CD4-positive, CD25-positive, alpha-beta regulatory T cell (primary cell): ENCODE results near the gene SUDS3. TPM values are rescaled to one million over a fixed set of nuclear protein-coding genes. Genes with fewer than 3 reads are reported as not detected.
"Not testable (repeated sequence)": the region's sequence is repeated elsewhere in the genome, so short reads cannot be mapped to it uniquely, and the experiment has no call there.

Source experiments
- ATAC-seq, 2 donors: fragments of 150-1000 bp; cut with Tn5 transposase; one replicate each; pipeline ENCODE4 v1.10.0; 2021; ENCODE audit warnings: low read depth in 2 of 2, moderate number of reproducible peaks in 2 of 2, moderate library complexity in 1 of 2
- DNase-seq, 3 donors: peaks; one replicate each; pipeline versions ENCODE4 v3.0.0 to v3.0.0-alpha.2; 2012 to 2022; ENCODE audit warnings: mixed read lengths in 1 of 3
- H3K27ac ChIP-seq: one replicate; pipeline ENCODE4 v1.7.0; 2013; ENCODE audit warnings: mild to moderate bottlenecking, low read length; ENCODE audit not compliant: insufficient read depth, poor library complexity, severe bottlenecking
- H3K27me3 ChIP-seq: one replicate; pipeline ENCODE4 v1.7.0; 2013; ENCODE audit warnings: low read length; ENCODE audit not compliant: control insufficient read depth, insufficient read depth
- H3K36me3 ChIP-seq: one replicate; pipeline ENCODE4 v1.7.0; 2013; ENCODE audit warnings: mild to moderate bottlenecking, low read length, moderate library complexity; ENCODE audit not compliant: control insufficient read depth, insufficient read depth
- H3K4me1 ChIP-seq: 2 replicates; pipeline ENCODE4 v1.7.0; 2013; ENCODE audit warnings: mild to moderate bottlenecking, low read length; ENCODE audit not compliant: insufficient read depth, control insufficient read depth, poor library complexity, severe bottlenecking
- H3K4me3 ChIP-seq: one replicate; pipeline ENCODE4 v1.7.0; 2013; ENCODE audit warnings: low read depth, mild to moderate bottlenecking, low read length, moderate library complexity
- H3K9me3 ChIP-seq, 2 experiments: 1 replicate in 1 of 2; 2 replicates in 1 of 2; pipeline ENCODE4 v1.7.0; 2013; ENCODE audit warnings: low read length in 2 of 2, mild to moderate bottlenecking in 1 of 2, moderate library complexity in 1 of 2; ENCODE audit not compliant: control insufficient read depth in 2 of 2
- H3K27ac Mint-ChIP-seq, 3 donors: one replicate each; pipeline ENCODE4 v1.8.0; 2020 to 2022; ENCODE audit warnings: mild to moderate bottlenecking in 3 of 3, mixed read lengths in 3 of 3, moderate library complexity in 2 of 3
- H3K27me3 Mint-ChIP-seq: one replicate; pipeline ENCODE4 v1.8.0; 2022; ENCODE audit warnings: mild to moderate bottlenecking, mixed read lengths
- H3K36me3 Mint-ChIP-seq: one replicate; pipeline ENCODE4 v1.8.0; 2020; ENCODE audit warnings: mixed read lengths
- H3K4me1 Mint-ChIP-seq, 4 donors: one replicate each; pipeline ENCODE4 v1.8.0; 2020 to 2022; ENCODE audit warnings: mixed read lengths in 4 of 4, mild to moderate bottlenecking in 1 of 4
- H3K4me3 Mint-ChIP-seq, 4 donors: one replicate each; pipeline ENCODE4 v1.8.0; 2020 to 2022; ENCODE audit warnings: mild to moderate bottlenecking in 4 of 4, mixed read lengths in 4 of 4, moderate library complexity in 3 of 4
- H3K9me3 Mint-ChIP-seq, 7 donors: one replicate each; pipeline ENCODE4 v1.8.0; 2020 to 2022; ENCODE audit warnings: mixed read lengths in 7 of 7, mild to moderate bottlenecking in 3 of 7, moderate library complexity in 2 of 7
- polyA plus RNA-seq, 4 donors: library from polyadenylated mRNA; unstranded; fragments of 300-500 nt; fragmentation: Illumina TruSeq; gene quantifications; one replicate each; pipeline ENCODE4 v1.2.3, GENCODE V29; 2021
- total RNA-seq: library from RNA; stranded (reverse); gene quantifications from one replicate; pipeline ENCODE4 v1.2.3, GENCODE V29; 2022

SUDS3 gene
- total and polyA plus RNA-seq, 5 donors from 2014 or later = 13.0 to 29.9 (median 13.7) TPM

DNA sequence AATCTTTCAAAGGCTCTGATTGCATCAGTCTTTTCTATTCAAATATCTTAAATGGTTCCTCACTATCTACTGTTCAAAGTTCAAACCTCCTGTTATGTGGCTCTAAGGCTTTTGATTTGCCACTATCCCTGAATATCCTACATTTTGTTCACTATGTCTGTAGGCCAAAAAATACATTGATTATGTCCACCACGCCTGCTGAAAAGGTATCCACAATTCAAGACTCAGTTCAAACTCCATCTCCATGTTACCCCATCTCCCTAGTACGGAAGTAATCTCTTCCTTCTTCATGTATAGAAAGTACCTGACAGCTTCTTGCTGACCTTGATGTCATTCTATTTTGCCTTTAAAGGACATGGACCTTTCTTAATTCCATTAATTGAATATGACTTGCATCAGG lies 28.4 kb upstream of the SUDS3 start:
- Mint-ChIP-seq H3K4me1 (peaks cover 41 to 58% (median 51%) of the 10 kb centered on the region in 4 donors), H3K9me3 (no peaks in the 10 kb centered on the region), H3K36me3 (peaks cover 3% of the 10 kb centered on the region), H3K27ac (peak overlapping the region; percentile 38 to 94 (median 70)), H3K4me3 (no peak overlapping the region), H3K27me3 (no peaks in the 10 kb centered on the region)
- Histone ChIP-seq H3K4me3 (no peak overlapping the region), H3K36me3 (no peaks in the 10 kb centered on the region), H3K27me3 (no peaks in the 10 kb centered on the region), H3K9me3 (no peaks in the 10 kb centered on the region), H3K27ac (no peak overlapping the region), H3K4me1 (peaks cover 7% of the 10 kb centered on the region)
- DNase-seq (no peak), ATAC-seq (no peak)

DNA sequence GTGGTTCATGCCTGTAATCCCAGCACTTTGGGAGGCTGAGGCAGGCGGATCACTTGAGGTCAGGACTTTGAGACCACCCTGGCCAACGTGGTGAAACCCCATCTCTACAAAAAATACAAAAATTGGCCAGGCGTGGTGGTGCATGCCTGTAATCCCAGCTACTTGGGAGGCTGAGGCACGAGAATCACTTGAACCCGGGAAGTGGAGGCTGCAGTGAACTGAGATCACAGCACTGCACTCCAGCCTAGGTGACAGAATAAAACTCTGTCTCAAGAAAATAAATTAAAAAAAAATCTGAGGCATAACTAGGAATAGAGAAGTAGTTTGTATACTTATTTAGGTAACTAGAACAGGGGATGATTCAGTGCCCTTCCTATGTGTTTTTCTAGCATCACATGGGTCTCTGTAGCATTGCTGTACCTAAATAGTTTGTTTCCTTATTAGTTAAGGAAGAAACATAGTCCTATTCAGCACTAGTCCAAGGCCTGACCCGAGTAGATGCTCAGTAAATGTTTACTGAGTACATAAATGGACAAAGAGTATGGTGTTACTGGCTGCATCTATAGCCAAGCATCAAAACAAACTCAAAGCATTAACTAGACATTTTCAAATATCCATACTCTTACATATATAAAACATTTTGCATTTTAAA lies 25.3 kb upstream of the SUDS3 start:
- Mint-ChIP-seq H3K4me1 (peaks cover 45 to 70% (median 59%) of the 10 kb centered on the region in 4 donors), H3K27ac (no peak overlapping the region), H3K36me3 (peaks cover 21% of the 10 kb centered on the region), H3K4me3 (no peak overlapping the region), H3K9me3 (no peaks in the 10 kb centered on the region), H3K27me3 (no peaks in the 10 kb centered on the region)
- no peak overlapping the region for H3K4me3 ChIP-seq
- H3K27ac ChIP-seq = no peak overlapping the region
- H3K4me1 ChIP-seq = peaks cover 7% of the 10 kb centered on the region
- no peaks in the 10 kb centered on the region for H3K27me3 ChIP-seq
- DNase-seq (no peak), ATAC-seq (no peak)
- H3K36me3 ChIP-seq = no peaks in the 10 kb centered on the region
- H3K9me3 ChIP-seq = no peaks in the 10 kb centered on the region

GRCh38 chr12:118353721-118354120 lies 22.6 kb upstream of the SUDS3 start:
- H3K9me3 Mint-ChIP-seq = no peaks in the 10 kb centered on the region
- Histone ChIP-seq H3K27ac (no peak overlapping the region), H3K36me3 (no peaks in the 10 kb centered on the region), H3K4me3 (no peak overlapping the region), H3K9me3 (no peaks in the 10 kb centered on the region), H3K4me1 (peaks cover 28% of the 10 kb centered on the region), H3K27me3 (no peaks in the 10 kb centered on the region)
- H3K4me1 Mint-ChIP-seq = peaks cover 39 to 73% (median 56%) of the 10 kb centered on the region in 4 donors
- ATAC-seq (no peak), DNase-seq (no peak)
- peak overlapping the region in 1 of 3 donors; percentile 59 for H3K27ac Mint-ChIP-seq
- peaks cover 21% of the 10 kb centered on the region for H3K36me3 Mint-ChIP-seq
- no peaks in the 10 kb centered on the region for H3K27me3 Mint-ChIP-seq
- peak overlapping the region in 2 of 4 donors; percentile 45 to 62 for H3K4me3 Mint-ChIP-seq

DNA sequence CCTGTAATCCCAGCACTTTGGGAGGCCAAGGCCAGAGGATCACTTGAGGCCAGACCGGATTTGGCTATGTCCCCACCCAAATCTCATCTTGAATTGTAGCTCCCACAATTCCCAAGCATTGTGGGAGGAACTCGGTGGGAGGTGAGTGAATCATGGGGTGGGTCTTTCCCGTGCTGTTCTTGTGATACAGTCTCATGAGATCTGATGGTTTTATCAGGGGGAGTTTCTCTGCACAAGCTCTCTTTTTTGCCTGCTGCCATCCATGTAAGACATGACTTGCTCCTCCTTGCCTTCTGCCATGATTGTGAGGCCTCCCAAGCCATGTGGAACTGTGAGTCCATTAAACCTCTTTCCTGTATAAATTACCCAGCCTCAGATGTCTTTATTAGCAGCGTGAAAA lies 21.9 kb upstream of the SUDS3 start:
- H3K4me3 Mint-ChIP-seq = peak overlapping the region in 2 of 4 donors; percentile 21 to 49
- H3K36me3 ChIP-seq, DNase-seq, H3K9me3 ChIP-seq, H3K4me3 ChIP-seq, H3K9me3 Mint-ChIP-seq, H3K27me3 ChIP-seq, H3K27ac ChIP-seq, H3K27me3 Mint-ChIP-seq, ATAC-seq: not testable (repeated sequence)
- peaks cover 41 to 73% (median 57%) of the 10 kb centered on the region in 4 donors for H3K4me1 Mint-ChIP-seq
- peak overlapping the region in 1 of 3 donors; percentile 49 for H3K27ac Mint-ChIP-seq
- H3K36me3 Mint-ChIP-seq = peaks cover 21% of the 10 kb centered on the region
- peaks cover 29% of the 10 kb centered on the region for H3K4me1 ChIP-seq

- Histone ChIP-seq H3K27ac (no peak overlapping the region), H3K27me3 (no peaks in the 10 kb centered on the region), H3K4me3 (no peak overlapping the region), H3K9me3 (no peaks in the 10 kb centered on the region), H3K36me3 (no peaks in the 10 kb centered on the region), H3K4me1 (peaks cover 33% of the 10 kb centered on the region)
- Mint-ChIP-seq H3K4me1 (peaks cover 44 to 77% (median 61%) of the 10 kb centered on the region in 4 donors), H3K4me3 (peak overlapping the region in 2 of 4 donors; percentile 33 to 43), H3K9me3 (peaks cover 0 to 2% (median 0%) of the 10 kb centered on the region in 7 donors), H3K27ac (peak overlapping the region in 1 of 3 donors; percentile 49), H3K36me3 (peaks cover 24% of the 10 kb centered on the region), H3K27me3 (no peaks in the 10 kb centered on the region)
- ATAC-seq = no peak
- no peak for DNase-seq
Observed at GRCh38 chr12:118354903-118355302, 21.5 kb upstream of the SUDS3 start.

DNA sequence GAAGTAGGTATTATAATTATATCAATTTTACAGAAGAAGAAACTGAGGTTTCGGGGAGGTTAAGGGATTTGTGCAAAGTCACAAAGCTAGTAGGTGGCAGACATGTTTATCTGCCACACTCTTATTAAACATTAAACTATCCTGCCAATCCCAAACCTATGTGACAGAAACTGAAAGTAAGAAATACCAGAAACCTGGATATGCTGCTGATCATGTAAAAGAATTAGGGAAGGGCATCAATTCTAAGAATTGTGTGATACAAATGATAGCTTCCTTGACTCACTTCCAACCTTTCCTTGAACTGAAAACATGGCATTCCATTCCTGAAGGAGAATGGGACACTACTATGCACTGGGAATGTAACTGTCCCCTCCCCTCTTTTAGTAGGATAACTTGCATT lies 20.5 kb upstream of the SUDS3 start:
- H3K36me3 Mint-ChIP-seq = peaks cover 24% of the 10 kb centered on the region
- peaks cover 34% of the 10 kb centered on the region for H3K4me1 ChIP-seq
- H3K27ac Mint-ChIP-seq = no peak overlapping the region
- no peaks in the 10 kb centered on the region for H3K9me3 ChIP-seq
- no peaks in the 10 kb centered on the region for H3K27me3 Mint-ChIP-seq
- H3K9me3 Mint-ChIP-seq = peaks cover 0 to 2% (median 0%) of the 10 kb centered on the region in 7 donors
- H3K4me3 ChIP-seq = peak overlapping the region; percentile 26
- H3K4me1 Mint-ChIP-seq = peaks cover 38 to 77% (median 58%) of the 10 kb centered on the region in 4 donors
- peak overlapping the region in 1 of 4 donors; percentile 33 for H3K4me3 Mint-ChIP-seq
- H3K27me3 ChIP-seq = no peaks in the 10 kb centered on the region
- DNase-seq = no peak
- no peak overlapping the region for H3K27ac ChIP-seq
- no peak for ATAC-seq
- H3K36me3 ChIP-seq = no peaks in the 10 kb centered on the region

GRCh38 chr12:118356809-118357256 lies 19.5 kb upstream of the SUDS3 start:
- Histone ChIP-seq H3K27me3 (no peaks in the 10 kb centered on the region), H3K27ac (peak overlapping the region; percentile 48), H3K36me3 (no peaks in the 10 kb centered on the region), H3K9me3 (no peaks in the 10 kb centered on the region), H3K4me1 (peaks cover 34% of the 10 kb centered on the region), H3K4me3 (peak overlapping the region; percentile 98)
- DNase-seq (no peak), ATAC-seq (no peak)
- Mint-ChIP-seq H3K36me3 (peaks cover 24% of the 10 kb centered on the region), H3K27me3 (no peaks in the 10 kb centered on the region), H3K4me3 (peak overlapping the region; percentile 68 to 90 (median 79)), H3K27ac (peak overlapping the region in 2 of 3 donors; percentile 33 to 72), H3K4me1 (peaks cover 35 to 71% (median 54%) of the 10 kb centered on the region in 4 donors), H3K9me3 (peaks cover 0 to 2% (median 0%) of the 10 kb centered on the region in 7 donors)
